Panc1 (cell line): Measurements from ENCODE around the gene TLCD3B.

Experiments used
- POLR2AphosphoS5 ChIP-seq: IDR thresholded peaks from 2 replicates; pipeline ENCODE4 v1.6.1; 2012; ENCODE audit warnings: mild to moderate bottlenecking, low read depth, low read length, moderate library complexity
- SIN3A ChIP-seq: IDR thresholded peaks from 2 replicates; pipeline ENCODE4 v1.6.1; 2012; ENCODE audit warnings: low read depth, mild to moderate bottlenecking, low read length, moderate library complexity, borderline replicate concordance; ENCODE audit not compliant: insufficient read depth
- TF ChIP-seq, protein P1 (sequence below): fragments of 450-650 bp; IDR thresholded peaks from 2 replicates; pipeline ENCODE4 v1.5.1; 2017; ENCODE audit warnings: mild to moderate bottlenecking
- TF ChIP-seq, protein P2 (sequence below), 2 experiments: IDR thresholded peaks; 2 replicates each; pipeline ENCODE4 v1.6.1; 2011 to 2012; ENCODE audit warnings: low read depth in 2 of 2, control low read depth in 1 of 2, low read length in 1 of 2, mild to moderate bottlenecking in 1 of 2, moderate library complexity in 1 of 2; ENCODE audit not compliant: insufficient read depth in 1 of 2

DNA sequence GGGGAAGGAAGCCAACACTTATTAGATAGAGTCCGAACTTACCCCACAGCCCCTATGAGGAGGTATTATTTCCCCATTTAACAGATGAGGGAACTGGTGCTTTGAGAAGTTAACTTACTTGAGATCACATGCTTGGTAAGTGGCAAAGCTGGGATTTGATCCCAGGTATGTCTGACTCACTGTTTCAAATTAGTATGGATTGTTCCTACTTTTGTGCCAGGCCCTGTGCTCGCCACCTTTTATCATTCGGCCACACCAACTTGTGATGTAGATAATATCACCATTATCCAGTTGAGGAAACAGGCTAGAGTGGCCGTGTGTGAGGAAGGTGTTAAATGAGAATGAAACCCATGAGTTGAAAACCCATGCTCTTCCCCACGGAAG is 46.3 kb downstream of the TLCD3B start:
- TF ChIP-seq, protein P1, sequence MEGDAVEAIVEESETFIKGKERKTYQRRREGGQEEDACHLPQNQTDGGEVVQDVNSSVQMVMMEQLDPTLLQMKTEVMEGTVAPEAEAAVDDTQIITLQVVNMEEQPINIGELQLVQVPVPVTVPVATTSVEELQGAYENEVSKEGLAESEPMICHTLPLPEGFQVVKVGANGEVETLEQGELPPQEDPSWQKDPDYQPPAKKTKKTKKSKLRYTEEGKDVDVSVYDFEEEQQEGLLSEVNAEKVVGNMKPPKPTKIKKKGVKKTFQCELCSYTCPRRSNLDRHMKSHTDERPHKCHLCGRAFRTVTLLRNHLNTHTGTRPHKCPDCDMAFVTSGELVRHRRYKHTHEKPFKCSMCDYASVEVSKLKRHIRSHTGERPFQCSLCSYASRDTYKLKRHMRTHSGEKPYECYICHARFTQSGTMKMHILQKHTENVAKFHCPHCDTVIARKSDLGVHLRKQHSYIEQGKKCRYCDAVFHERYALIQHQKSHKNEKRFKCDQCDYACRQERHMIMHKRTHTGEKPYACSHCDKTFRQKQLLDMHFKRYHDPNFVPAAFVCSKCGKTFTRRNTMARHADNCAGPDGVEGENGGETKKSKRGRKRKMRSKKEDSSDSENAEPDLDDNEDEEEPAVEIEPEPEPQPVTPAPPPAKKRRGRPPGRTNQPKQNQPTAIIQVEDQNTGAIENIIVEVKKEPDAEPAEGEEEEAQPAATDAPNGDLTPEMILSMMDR, result no peak
- TF ChIP-seq POLR2AphosphoS5 (no peak), SIN3A (no peak)
- TF ChIP-seq, protein P2, sequence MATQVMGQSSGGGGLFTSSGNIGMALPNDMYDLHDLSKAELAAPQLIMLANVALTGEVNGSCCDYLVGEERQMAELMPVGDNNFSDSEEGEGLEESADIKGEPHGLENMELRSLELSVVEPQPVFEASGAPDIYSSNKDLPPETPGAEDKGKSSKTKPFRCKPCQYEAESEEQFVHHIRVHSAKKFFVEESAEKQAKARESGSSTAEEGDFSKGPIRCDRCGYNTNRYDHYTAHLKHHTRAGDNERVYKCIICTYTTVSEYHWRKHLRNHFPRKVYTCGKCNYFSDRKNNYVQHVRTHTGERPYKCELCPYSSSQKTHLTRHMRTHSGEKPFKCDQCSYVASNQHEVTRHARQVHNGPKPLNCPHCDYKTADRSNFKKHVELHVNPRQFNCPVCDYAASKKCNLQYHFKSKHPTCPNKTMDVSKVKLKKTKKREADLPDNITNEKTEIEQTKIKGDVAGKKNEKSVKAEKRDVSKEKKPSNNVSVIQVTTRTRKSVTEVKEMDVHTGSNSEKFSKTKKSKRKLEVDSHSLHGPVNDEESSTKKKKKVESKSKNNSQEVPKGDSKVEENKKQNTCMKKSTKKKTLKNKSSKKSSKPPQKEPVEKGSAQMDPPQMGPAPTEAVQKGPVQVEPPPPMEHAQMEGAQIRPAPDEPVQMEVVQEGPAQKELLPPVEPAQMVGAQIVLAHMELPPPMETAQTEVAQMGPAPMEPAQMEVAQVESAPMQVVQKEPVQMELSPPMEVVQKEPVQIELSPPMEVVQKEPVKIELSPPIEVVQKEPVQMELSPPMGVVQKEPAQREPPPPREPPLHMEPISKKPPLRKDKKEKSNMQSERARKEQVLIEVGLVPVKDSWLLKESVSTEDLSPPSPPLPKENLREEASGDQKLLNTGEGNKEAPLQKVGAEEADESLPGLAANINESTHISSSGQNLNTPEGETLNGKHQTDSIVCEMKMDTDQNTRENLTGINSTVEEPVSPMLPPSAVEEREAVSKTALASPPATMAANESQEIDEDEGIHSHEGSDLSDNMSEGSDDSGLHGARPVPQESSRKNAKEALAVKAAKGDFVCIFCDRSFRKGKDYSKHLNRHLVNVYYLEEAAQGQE (IDR thresholded peaks at IDR 0.05; ENCODE audit: insufficient read depth in 1 of 2, low read depth in 2 of 2, low read length in 1 of 2), result no peak
